Thoracic aorta (tissue), 2 donors: ENCODE data around the gene FGFR3. TPM values are rescaled to one million over a fixed set of nuclear protein-coding genes. Genes with fewer than 3 reads are reported as not detected.

Experiments used
- ATAC-seq: fragments of 150-250 bp; one replicate; pipeline ENCODE4 v1.8.0; 2017; ENCODE audit warnings: low read depth; ENCODE audit not compliant: insufficient number of reproducible peaks, low FRiP score
- DNase-seq: peaks from one replicate; pipeline ENCODE4 v3.0.0-alpha.2; 2020; ENCODE audit warnings: low spot score
- H3K27ac ChIP-seq, 2 donors: fragments of 200-600 bp; sonication (generic); 1 replicate in 1 of 2; 2 replicates in 1 of 2; pipeline ENCODE4 v1.5.1; 2016; ENCODE audit warnings: mild to moderate bottlenecking in 2 of 2, moderate library complexity in 2 of 2
- H3K27me3 ChIP-seq: fragments of 200-600 bp; sonication (generic); replicated peaks from 2 replicates; pipeline ENCODE4 v1.6.0; 2016; ENCODE audit warnings: mild to moderate bottlenecking; ENCODE audit not compliant: insufficient read depth
- H3K36me3 ChIP-seq: fragments of 200-600 bp; sonication (generic); one replicate; pipeline ENCODE4 v1.5.1; 2016
- H3K4me1 ChIP-seq, 2 donors: fragments of 200-600 bp; sonication (generic); 1 replicate in 1 of 2; 2 replicates in 1 of 2; pipeline versions ENCODE4 v1.5.1 to v1.6.0; 2016; ENCODE audit warnings: low read depth in 2 of 2, mild to moderate bottlenecking in 1 of 2; ENCODE audit not compliant: control insufficient read depth in 1 of 2
- H3K4me3 ChIP-seq: fragments of 200-600 bp; sonication (generic); 2 replicates; pipeline ENCODE4 v1.5.1; 2016; ENCODE audit warnings: mild to moderate bottlenecking
- H3K9me3 ChIP-seq: fragments of 200-600 bp; sonication (generic); 2 replicates; pipeline ENCODE4 v1.5.1; 2016
- CTCF ChIP-seq: fragments of 200-600 bp; sonication (generic); IDR thresholded peaks from one replicate; pipeline ENCODE4 v1.5.1; 2019; ENCODE audit warnings: antibody characterized with exemption
- total RNA-seq, 2 donors: library from RNA; depleted of rRNA; stranded (reverse); fragments of >200 nt; gene quantifications; one replicate each; pipeline versions ENCODE4 v1.1.0 to v1.2.3, GENCODE V29; 2016

Gene FGFR3
- total RNA-seq = 1 to 10 TPM in 1 of 2 donors, under 1 TPM in 1; 0.68 to 1.4 TPM

GRCh38 chr4:1792832-1793495 lies at the start of gene FGFR3:
FGFR3 (plus strand) TSS chr4:1793293; CDS start chr4:1793935, 642 bp downstream.
- Histone ChIP-seq H3K9me3 (no peaks in the 10 kb centered on the region), H3K4me1 (peaks cover 15 to 20% of the 10 kb centered on the region in 2 donors), H3K36me3 (no peaks in the 10 kb centered on the region), H3K27ac (no peak within 1 kb of the TSS), H3K27me3 (no peaks in the 10 kb centered on the region), H3K4me3 (peak within 1 kb of the TSS; percentile 61)
- no peak for TF ChIP-seq CTCF
- DNase-seq = no peak
- ATAC-seq = no peak

DNA sequence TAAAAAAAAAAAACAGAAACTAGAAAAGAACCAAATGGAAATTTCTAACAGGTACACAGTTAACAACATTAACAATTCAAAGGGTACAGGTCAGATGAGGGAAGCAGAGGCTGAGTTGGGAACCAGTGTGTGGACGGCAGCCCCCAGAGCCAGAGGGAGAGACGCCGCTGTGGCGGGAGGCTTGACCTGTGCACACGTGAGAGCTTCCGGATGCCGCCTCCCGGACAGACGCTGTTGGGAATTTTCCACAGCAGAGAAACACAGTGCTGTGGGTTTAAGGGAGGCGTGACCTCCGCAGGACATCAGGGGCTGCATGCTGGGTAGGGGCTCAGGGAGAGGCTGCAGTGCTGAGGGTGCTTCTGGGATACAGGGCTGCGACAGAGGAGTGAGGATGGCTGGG lies 49.5 kb upstream of the FGFR3 start:
- H3K36me3 ChIP-seq = no peaks in the 10 kb centered on the region
- no peak overlapping the region for H3K4me3 ChIP-seq
- no peaks in the 10 kb centered on the region for H3K4me1 ChIP-seq
- ATAC-seq (no peak), DNase-seq (no peak)
- H3K27ac ChIP-seq = no peak overlapping the region
- no peaks in the 10 kb centered on the region for H3K27me3 ChIP-seq
- peaks cover under 1% of the 10 kb centered on the region for H3K9me3 ChIP-seq
- no peak for TF ChIP-seq CTCF

- Histone ChIP-seq H3K9me3 (no peaks in the 10 kb centered on the region), H3K36me3 (no peaks in the 10 kb centered on the region), H3K27ac (no peak overlapping the region), H3K27me3 (no peaks in the 10 kb centered on the region), H3K4me1 (no peaks in the 10 kb centered on the region), H3K4me3 (no peak overlapping the region)
- DNase-seq (no peak), ATAC-seq (no peak)
- TF ChIP-seq CTCF = no peak
These were observed 49.1 kb upstream of the FGFR3 start for GRCh38 chr4:1743975-1744374.

GRCh38 chr4:1744552-1744951 lies 48.5 kb upstream of the FGFR3 start:
- no peak for DNase-seq
- no peak for ATAC-seq
- Histone ChIP-seq H3K4me3 (no peak overlapping the region), H3K4me1 (no peaks in the 10 kb centered on the region), H3K9me3 (no peaks in the 10 kb centered on the region), H3K27ac (no peak overlapping the region), H3K27me3 (no peaks in the 10 kb centered on the region), H3K36me3 (no peaks in the 10 kb centered on the region)
- TF ChIP-seq CTCF = no peak

DNA sequence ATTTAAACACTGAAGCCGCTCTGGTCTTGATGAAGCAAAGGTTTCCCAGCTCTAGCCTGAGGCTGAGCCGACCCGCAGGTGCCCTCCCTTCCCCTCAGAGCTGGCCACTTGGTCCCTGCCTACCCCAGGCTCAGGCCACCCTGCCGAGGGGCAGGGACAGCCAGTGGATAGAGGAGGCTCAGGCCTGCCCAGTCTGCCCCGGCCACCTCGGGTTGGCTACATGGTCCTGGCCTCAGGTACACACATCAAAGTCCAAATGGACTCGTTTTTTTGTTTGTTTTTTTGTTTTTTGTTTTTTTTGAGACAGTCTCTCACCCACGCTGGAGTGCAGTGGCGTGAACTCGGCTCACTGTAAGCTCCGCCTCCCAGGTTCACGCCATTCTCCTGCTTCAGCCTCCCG lies 47.9 kb upstream of the FGFR3 start:
- no peak for DNase-seq
- no peak overlapping the region for H3K4me3 ChIP-seq
- no peak for ATAC-seq
- no peak for TF ChIP-seq CTCF
- no peaks in the 10 kb centered on the region for H3K9me3 ChIP-seq
- no peaks in the 10 kb centered on the region for H3K4me1 ChIP-seq
- H3K27ac ChIP-seq = no peak overlapping the region
- H3K27me3 ChIP-seq = no peaks in the 10 kb centered on the region
- no peaks in the 10 kb centered on the region for H3K36me3 ChIP-seq
